Stimulated activated memory B cell treated with anti-CD40 and anti-IgM and Interleukin-4, amounts not matched to agents 10 μg/mL and 1 μg/mL and 100 μg/mL, for 72 hours (primary cell): ENCODE measurements around the gene NTNG1.

Experiments used
- ATAC-seq: fragments of 150-1000 bp; cut with Tn5 transposase; 2 replicates; pipeline ENCODE4 v1.10.0; 2021
- H3K27ac Mint-ChIP-seq: one replicate; pipeline ENCODE4 v1.8.0; 2022; ENCODE audit warnings: mild to moderate bottlenecking, mixed read lengths
- H3K27me3 Mint-ChIP-seq: one replicate; pipeline ENCODE4 v1.8.0; 2022; ENCODE audit warnings: mixed read lengths
- H3K36me3 Mint-ChIP-seq: one replicate; pipeline ENCODE4 v1.8.0; 2022; ENCODE audit warnings: mixed read lengths
- H3K4me1 Mint-ChIP-seq: one replicate; pipeline ENCODE4 v1.8.0; 2022; ENCODE audit warnings: mixed read lengths
- H3K4me3 Mint-ChIP-seq: one replicate; pipeline ENCODE4 v1.8.0; 2022; ENCODE audit warnings: mild to moderate bottlenecking, moderate library complexity, mixed read lengths
- H3K9me3 Mint-ChIP-seq: one replicate; pipeline ENCODE4 v1.8.0; 2022; ENCODE audit warnings: mixed read lengths

Gene NTNG1

GRCh38 chr1:107251839-107252238, 111.0 kb downstream of the NTNG1 start:
- ATAC-seq = peak; percentile 73
- H3K27me3 Mint-ChIP-seq = no peaks in the 10 kb centered on the region
- no peaks in the 10 kb centered on the region for H3K9me3 Mint-ChIP-seq
- H3K4me3 Mint-ChIP-seq = no peak overlapping the region
- H3K36me3 Mint-ChIP-seq = no peaks in the 10 kb centered on the region
- H3K27ac Mint-ChIP-seq = peak overlapping the region; percentile 74
- peaks cover 73% of the 10 kb centered on the region for H3K4me1 Mint-ChIP-seq

- H3K4me1 Mint-ChIP-seq = peaks cover 69% of the 10 kb centered on the region
- H3K4me3 Mint-ChIP-seq = no peak overlapping the region
- no peaks in the 10 kb centered on the region for H3K27me3 Mint-ChIP-seq
- ATAC-seq = peak; percentile 81
- no peaks in the 10 kb centered on the region for H3K9me3 Mint-ChIP-seq
- peak overlapping the region; percentile 74 for H3K27ac Mint-ChIP-seq
- no peaks in the 10 kb centered on the region for H3K36me3 Mint-ChIP-seq
These were observed 111.4 kb downstream of the NTNG1 start for GRCh38 chr1:107252271-107252670.

GRCh38 chr1:107254306-107254705, 113.5 kb downstream of the NTNG1 start:
- H3K27me3 Mint-ChIP-seq = no peaks in the 10 kb centered on the region
- H3K4me3 Mint-ChIP-seq = no peak overlapping the region
- H3K9me3 Mint-ChIP-seq = no peaks in the 10 kb centered on the region
- H3K36me3 Mint-ChIP-seq = no peaks in the 10 kb centered on the region
- H3K4me1 Mint-ChIP-seq = peaks cover 56% of the 10 kb centered on the region
- peak overlapping the region; percentile 74 for H3K27ac Mint-ChIP-seq
- ATAC-seq = no peak

- H3K27ac Mint-ChIP-seq = no peak overlapping the region
- peaks cover under 1% of the 10 kb centered on the region for H3K36me3 Mint-ChIP-seq
- no peaks in the 10 kb centered on the region for H3K27me3 Mint-ChIP-seq
- H3K4me3 Mint-ChIP-seq = no peak overlapping the region
- no peaks in the 10 kb centered on the region for H3K9me3 Mint-ChIP-seq
- no peak for ATAC-seq
- peaks cover 45% of the 10 kb centered on the region for H3K4me1 Mint-ChIP-seq
These were observed 114.6 kb downstream of the NTNG1 start for GRCh38 chr1:107255469-107255868.

GRCh38 chr1:107262467-107263286, 121.8 kb downstream of the NTNG1 start:
- peaks cover 17% of the 10 kb centered on the region for H3K4me1 Mint-ChIP-seq
- H3K9me3 Mint-ChIP-seq = peaks cover 2% of the 10 kb centered on the region
- ATAC-seq = no peak
- no peaks in the 10 kb centered on the region for H3K27me3 Mint-ChIP-seq
- no peak overlapping the region for H3K4me3 Mint-ChIP-seq
- peak overlapping the region; percentile 31 for H3K27ac Mint-ChIP-seq
- H3K36me3 Mint-ChIP-seq = peaks cover 5% of the 10 kb centered on the region

GRCh38 chr1:107263291-107263915, 122.6 kb downstream of the NTNG1 start:
- ATAC-seq = no peak
- H3K27me3 Mint-ChIP-seq = no peaks in the 10 kb centered on the region
- peaks cover 2% of the 10 kb centered on the region for H3K9me3 Mint-ChIP-seq
- H3K4me1 Mint-ChIP-seq = peaks cover 17% of the 10 kb centered on the region
- peaks cover 5% of the 10 kb centered on the region for H3K36me3 Mint-ChIP-seq
- H3K27ac Mint-ChIP-seq = peak overlapping the region; percentile 31
- H3K4me3 Mint-ChIP-seq = no peak overlapping the region

- Mint-ChIP-seq H3K9me3 (peaks cover 2% of the 10 kb centered on the region), H3K4me1 (peaks cover 17% of the 10 kb centered on the region), H3K27ac (no peak overlapping the region), H3K4me3 (no peak overlapping the region), H3K36me3 (peaks cover 5% of the 10 kb centered on the region), H3K27me3 (no peaks in the 10 kb centered on the region)
- ATAC-seq = no peak
These were observed 123.2 kb downstream of the NTNG1 start for GRCh38 chr1:107264007-107264406.

GRCh38 chr1:107264561-107264960, 123.7 kb downstream of the NTNG1 start:
- no peak overlapping the region for H3K27ac Mint-ChIP-seq

GRCh38 chr1:107267489-107267888, 126.7 kb downstream of the NTNG1 start:
- H3K4me3 Mint-ChIP-seq = no peak overlapping the region
- peaks cover 2% of the 10 kb centered on the region for H3K9me3 Mint-ChIP-seq
- peaks cover 17% of the 10 kb centered on the region for H3K4me1 Mint-ChIP-seq
- no peaks in the 10 kb centered on the region for H3K36me3 Mint-ChIP-seq
- no peaks in the 10 kb centered on the region for H3K27me3 Mint-ChIP-seq
- no peak overlapping the region for H3K27ac Mint-ChIP-seq
- no peak for ATAC-seq

More at GRCh38 chr1:107264561-107264960, 123.7 kb downstream of the NTNG1 start:
- peaks cover 2% of the 10 kb centered on the region for H3K9me3 Mint-ChIP-seq
- H3K4me1 Mint-ChIP-seq = peaks cover 17% of the 10 kb centered on the region
- H3K36me3 Mint-ChIP-seq = peaks cover 5% of the 10 kb centered on the region
- H3K4me3 Mint-ChIP-seq = no peak overlapping the region
- no peak for ATAC-seq
- H3K27me3 Mint-ChIP-seq = no peaks in the 10 kb centered on the region

- H3K4me3 Mint-ChIP-seq = no peak overlapping the region
These were observed 131.5 kb downstream of the NTNG1 start for GRCh38 chr1:107272321-107272720.

GRCh38 chr1:107273515-107273914, 132.7 kb downstream of the NTNG1 start:
- H3K9me3 Mint-ChIP-seq = no peaks in the 10 kb centered on the region

More at GRCh38 chr1:107272321-107272720, 131.5 kb downstream of the NTNG1 start:
- Mint-ChIP-seq H3K36me3 (no peaks in the 10 kb centered on the region), H3K9me3 (no peaks in the 10 kb centered on the region), H3K4me1 (peaks cover 26% of the 10 kb centered on the region), H3K27me3 (no peaks in the 10 kb centered on the region), H3K27ac (no peak overlapping the region)
- ATAC-seq = no peak

GRCh38 chr1:107274227-107274626, 133.4 kb downstream of the NTNG1 start:
- no peaks in the 10 kb centered on the region for H3K9me3 Mint-ChIP-seq
- ATAC-seq = no peak
- H3K4me3 Mint-ChIP-seq = no peak overlapping the region

More at GRCh38 chr1:107273515-107273914, 132.7 kb downstream of the NTNG1 start:
- Mint-ChIP-seq H3K4me3 (peak overlapping the region; percentile 15), H3K4me1 (peaks cover 26% of the 10 kb centered on the region), H3K36me3 (no peaks in the 10 kb centered on the region), H3K27ac (peak overlapping the region; percentile 26), H3K27me3 (no peaks in the 10 kb centered on the region)
- ATAC-seq = no peak

GRCh38 chr1:107276247-107276646, 135.4 kb downstream of the NTNG1 start:
- no peak for ATAC-seq
- H3K27me3 Mint-ChIP-seq = no peaks in the 10 kb centered on the region
- H3K27ac Mint-ChIP-seq = no peak overlapping the region
- peaks cover 12% of the 10 kb centered on the region for H3K36me3 Mint-ChIP-seq
- peaks cover 32% of the 10 kb centered on the region for H3K4me1 Mint-ChIP-seq
- H3K4me3 Mint-ChIP-seq = no peak overlapping the region
- H3K9me3 Mint-ChIP-seq = peaks cover 8% of the 10 kb centered on the region

More at GRCh38 chr1:107274227-107274626, 133.4 kb downstream of the NTNG1 start:
- Mint-ChIP-seq H3K4me1 (peaks cover 26% of the 10 kb centered on the region), H3K27me3 (no peaks in the 10 kb centered on the region), H3K27ac (peak overlapping the region; percentile 26), H3K36me3 (no peaks in the 10 kb centered on the region)

- no peak overlapping the region for H3K27ac Mint-ChIP-seq
- H3K9me3 Mint-ChIP-seq = peaks cover 8% of the 10 kb centered on the region
- no peak for ATAC-seq
- H3K27me3 Mint-ChIP-seq = no peaks in the 10 kb centered on the region
- H3K36me3 Mint-ChIP-seq = peaks cover 12% of the 10 kb centered on the region
- H3K4me3 Mint-ChIP-seq = no peak overlapping the region
- peaks cover 32% of the 10 kb centered on the region for H3K4me1 Mint-ChIP-seq
These were observed 136.2 kb downstream of the NTNG1 start for GRCh38 chr1:107277022-107277421.

GRCh38 chr1:107286125-107286524, 145.3 kb downstream of the NTNG1 start:
- Mint-ChIP-seq H3K36me3 (peaks cover under 1% of the 10 kb centered on the region), H3K9me3 (no peaks in the 10 kb centered on the region), H3K27me3 (no peaks in the 10 kb centered on the region), H3K27ac (no peak overlapping the region), H3K4me3 (no peak overlapping the region), H3K4me1 (peaks cover 6% of the 10 kb centered on the region)
- ATAC-seq = no peak

- H3K4me3 Mint-ChIP-seq = no peak overlapping the region
- H3K27ac Mint-ChIP-seq = no peak overlapping the region
- no peaks in the 10 kb centered on the region for H3K4me1 Mint-ChIP-seq
- H3K36me3 Mint-ChIP-seq = no peaks in the 10 kb centered on the region
- H3K9me3 Mint-ChIP-seq = no peaks in the 10 kb centered on the region
- no peaks in the 10 kb centered on the region for H3K27me3 Mint-ChIP-seq
- ATAC-seq = no peak
These were observed 151.1 kb downstream of the NTNG1 start for GRCh38 chr1:107291987-107292386.
